ENCODE results near the gene CLEC12A.

DNA sequence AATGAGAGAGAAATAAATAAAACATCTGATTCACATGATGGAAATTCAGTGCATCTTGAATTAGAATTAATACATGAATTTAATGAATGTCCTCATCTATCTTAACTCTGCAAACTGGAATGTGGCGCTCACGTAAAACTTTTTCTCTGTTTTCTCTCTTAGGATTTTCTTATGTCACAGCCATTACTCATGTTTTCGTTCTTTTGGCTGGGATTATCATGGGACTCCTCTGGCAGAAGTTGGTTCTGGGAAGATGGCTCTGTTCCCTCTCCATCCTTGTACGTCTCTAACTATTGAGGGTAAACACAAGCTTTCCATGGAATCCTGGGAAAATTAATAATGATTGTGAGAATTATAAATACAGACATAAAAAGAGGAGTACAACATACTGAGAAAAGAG is 44.2 kb downstream of the CLEC12A start:
- no peak for TF ChIP-seq CTCF (IDR thresholded peaks at IDR 0.05)
- no peak for TF ChIP-seq EZH2 (IDR thresholded peaks at IDR 0.05; ENCODE audit: borderline replicate concordance, insufficient read depth, low read depth, low read length, poor library complexity, severe bottlenecking)
